LNCaP clone FGC (cell line): ENCODE data around the gene NPIPA7.
"Not testable (repeated sequence)": the region's sequence is repeated elsewhere in the genome, so short reads cannot be mapped to it uniquely, and the experiment has no call there.

Experiments
- DNase-seq: peaks from one replicate; pipeline ENCODE4 v3.0.0-alpha.2; 2011; ENCODE audit warnings: low read depth
- H3K4me3 ChIP-seq: 2 replicates; pipeline ENCODE4 v1.5.1; 2011; ENCODE audit warnings: mild to moderate bottlenecking, low read depth, low read length, control low read depth

The NPIPA7 gene

GRCh38 chr16:16378840-16379239 lies at the start of gene NPIPA7:
Gene NPIPA7 (plus strand): TSS chr16:16379140. CDS start chr16:16379245, 105 bp downstream.
- H3K4me3 ChIP-seq, DNase-seq: not testable (repeated sequence)

GRCh38 chr16:16331466-16331865 lies 47.5 kb upstream of the NPIPA7 start:
- DNase-seq, H3K4me3 ChIP-seq: not testable (repeated sequence)

GRCh38 chr16:16357556-16357955 lies 21.4 kb upstream of the NPIPA7 start:
- not testable (repeated sequence) for DNase-seq, H3K4me3 ChIP-seq

- not testable (repeated sequence) for DNase-seq
Measured at GRCh38 chr16:16358539-16359240, 20.2 kb upstream of the NPIPA7 start.

GRCh38 chr16:16363595-16363994 lies 15.3 kb upstream of the NPIPA7 start:
- not testable (repeated sequence) for DNase-seq, H3K4me3 ChIP-seq

More at GRCh38 chr16:16358539-16359240, 20.2 kb upstream of the NPIPA7 start:
- not testable (repeated sequence) for H3K4me3 ChIP-seq

- H3K4me3 ChIP-seq, DNase-seq: not testable (repeated sequence)
Measured at GRCh38 chr16:16364100-16364499, 14.8 kb upstream of the NPIPA7 start.

GRCh38 chr16:16364701-16365100 lies 14.2 kb upstream of the NPIPA7 start:
- not testable (repeated sequence) for H3K4me3 ChIP-seq, DNase-seq

GRCh38 chr16:16365319-16365718 lies 13.6 kb upstream of the NPIPA7 start:
- not testable (repeated sequence) for DNase-seq, H3K4me3 ChIP-seq

GRCh38 chr16:16365851-16366250 lies 13.1 kb upstream of the NPIPA7 start:
- not testable (repeated sequence) for DNase-seq, H3K4me3 ChIP-seq

GRCh38 chr16:16366552-16367284 lies 12.2 kb upstream of the NPIPA7 start:
- not testable (repeated sequence) for DNase-seq, H3K4me3 ChIP-seq

GRCh38 chr16:16367285-16367628 lies 11.7 kb upstream of the NPIPA7 start:
- DNase-seq, H3K4me3 ChIP-seq: not testable (repeated sequence)

GRCh38 chr16:16369081-16369856 lies 9.7 kb upstream of the NPIPA7 start:
- H3K4me3 ChIP-seq, DNase-seq: not testable (repeated sequence)

GRCh38 chr16:16371136-16371735 lies 7.7 kb upstream of the NPIPA7 start:
- not testable (repeated sequence) for DNase-seq, H3K4me3 ChIP-seq

- not testable (repeated sequence) for H3K4me3 ChIP-seq, DNase-seq
Measured at GRCh38 chr16:16374192-16374591, 4.7 kb upstream of the NPIPA7 start.

GRCh38 chr16:16399685-16400084 lies 20.7 kb downstream of the NPIPA7 start:
- not testable (repeated sequence) for H3K4me3 ChIP-seq, DNase-seq

GRCh38 chr16:16402333-16402732 lies 23.4 kb downstream of the NPIPA7 start:
- DNase-seq, H3K4me3 ChIP-seq: not testable (repeated sequence)

- not testable (repeated sequence) for H3K4me3 ChIP-seq, DNase-seq
Measured at GRCh38 chr16:16404283-16404682, 25.3 kb downstream of the NPIPA7 start.

GRCh38 chr16:16405421-16405820 lies 26.5 kb downstream of the NPIPA7 start:
- H3K4me3 ChIP-seq, DNase-seq: not testable (repeated sequence)

GRCh38 chr16:16408430-16408829 lies 29.5 kb downstream of the NPIPA7 start:
- not testable (repeated sequence) for H3K4me3 ChIP-seq, DNase-seq
